Measurements from ENCODE around the gene FOXD2. TPM values are rescaled to one million over a fixed set of nuclear protein-coding genes. Genes with fewer than 3 reads are reported as not detected.

The FOXD2 gene
- polyA plus RNA-seq, 4 donors = 0.19 to 2.1 (median 0.25) TPM

- Histone ChIP-seq H3K27me3 (ENCODE audit: control insufficient read depth in 3 of 3, insufficient read depth in 3 of 3, low read length in 3 of 3) (peaks cover 0 to 7% (median 0%) of the 10 kb centered on the region in 3 donors), H3K4me1 (ENCODE audit: control insufficient read depth in 3 of 3, insufficient read depth in 2 of 3, low read depth in 1 of 3, low read length in 2 of 3) (no peaks in the 10 kb centered on the region), H3K27ac (ENCODE audit: low read depth in 1 of 3, low read length in 2 of 3) (no peak overlapping the region), H3K36me3 (ENCODE audit: control insufficient read depth in 3 of 3, insufficient read depth in 2 of 3, low read depth in 1 of 3, low read length in 3 of 3) (no peaks in the 10 kb centered on the region), H3K9me3 (ENCODE audit: control insufficient read depth in 2 of 2, insufficient read depth in 1 of 2, low read depth in 1 of 2, low read length in 1 of 2) (no peaks in the 10 kb centered on the region), H3K4me3 (ENCODE audit: low read depth in 1 of 3, low read length in 3 of 3) (no peak overlapping the region)
- no peak for FAIRE-seq
- WGBS, 3 donors = 74 to 92% (median 83%) methylated on average over 12 of the region's 12 CpGs
- no peak for DNase-seq
Measured at GRCh38 chr1:47409311-47410067, 28.4 kb upstream of the FOXD2 start.

- Histone ChIP-seq H3K4me1 (ENCODE audit: control insufficient read depth in 3 of 3, insufficient read depth in 2 of 3, low read depth in 1 of 3, low read length in 2 of 3) (no peaks in the 10 kb centered on the region), H3K4me3 (ENCODE audit: low read depth in 1 of 3, low read length in 3 of 3) (no peak overlapping the region), H3K27me3 (ENCODE audit: control insufficient read depth in 3 of 3, insufficient read depth in 3 of 3, low read length in 3 of 3) (peaks cover 0 to 12% (median under 1%) of the 10 kb centered on the region in 3 donors), H3K27ac (ENCODE audit: low read depth in 1 of 3, low read length in 2 of 3) (no peak overlapping the region), H3K9me3 (ENCODE audit: control insufficient read depth in 2 of 2, insufficient read depth in 1 of 2, low read depth in 1 of 2, low read length in 1 of 2) (no peaks in the 10 kb centered on the region), H3K36me3 (ENCODE audit: control insufficient read depth in 3 of 3, insufficient read depth in 2 of 3, low read depth in 1 of 3, low read length in 3 of 3) (no peaks in the 10 kb centered on the region)
- no peak for FAIRE-seq
- DNase-seq = no peak
- WGBS, 3 donors = 36 to 59% (median 50%) methylated on average over 3 of the region's 3 CpGs
Measured at GRCh38 chr1:47410068-47410455, 27.8 kb upstream of the FOXD2 start.

- no peaks in the 10 kb centered on the region for H3K36me3 ChIP-seq (ENCODE audit: control insufficient read depth in 3 of 3, insufficient read depth in 2 of 3, low read depth in 1 of 3, low read length in 3 of 3)
- DNase-seq (no peak), FAIRE-seq (no peak)
- peaks cover 5 to 24% (median 7%) of the 10 kb centered on the region in 3 donors for H3K27me3 ChIP-seq (ENCODE audit: control insufficient read depth in 3 of 3, insufficient read depth in 3 of 3, low read length in 3 of 3)
- 52 to 57% (median 54%) methylated on average over 2 of the region's 2 CpGs for WGBS, 3 donors
- H3K4me1 ChIP-seq (ENCODE audit: control insufficient read depth in 3 of 3, insufficient read depth in 2 of 3, low read depth in 1 of 3, low read length in 2 of 3) = no peaks in the 10 kb centered on the region
- H3K9me3 ChIP-seq (ENCODE audit: control insufficient read depth in 2 of 2, insufficient read depth in 1 of 2, low read depth in 1 of 2, low read length in 1 of 2) = no peaks in the 10 kb centered on the region
- no peak overlapping the region for H3K4me3 ChIP-seq (ENCODE audit: low read depth in 1 of 3, low read length in 3 of 3)
- H3K27ac ChIP-seq (ENCODE audit: low read depth in 1 of 3, low read length in 2 of 3) = no peak overlapping the region
Measured at GRCh38 chr1:47411436-47411835, 26.4 kb upstream of the FOXD2 start.

GRCh38 chr1:47412437-47412836 lies 25.4 kb upstream of the FOXD2 start:
- Histone ChIP-seq H3K9me3 (ENCODE audit: control insufficient read depth in 2 of 2, insufficient read depth in 1 of 2, low read depth in 1 of 2, low read length in 1 of 2) (no peaks in the 10 kb centered on the region), H3K27ac (ENCODE audit: low read depth in 1 of 3, low read length in 2 of 3) (no peak overlapping the region), H3K27me3 (ENCODE audit: control insufficient read depth in 3 of 3, insufficient read depth in 3 of 3, low read length in 3 of 3) (peaks cover 8 to 28% (median 11%) of the 10 kb centered on the region in 3 donors), H3K36me3 (ENCODE audit: control insufficient read depth in 3 of 3, insufficient read depth in 2 of 3, low read depth in 1 of 3, low read length in 3 of 3) (no peaks in the 10 kb centered on the region), H3K4me3 (ENCODE audit: low read depth in 1 of 3, low read length in 3 of 3) (no peak overlapping the region), H3K4me1 (ENCODE audit: control insufficient read depth in 3 of 3, insufficient read depth in 2 of 3, low read depth in 1 of 3, low read length in 2 of 3) (no peaks in the 10 kb centered on the region)
- DNase-seq (no peak), FAIRE-seq (no peak)
- WGBS, 3 donors = 90 to 91% (median 91%) methylated on average over 14 of the region's 14 CpGs

GRCh38 chr1:47415728-47416318 lies 22.0 kb upstream of the FOXD2 start, which contains the start of gene FOXE3:
Gene FOXE3, plus strand, starts transcription at chr1:47416285. Its CDS starts 31 bp downstream, at chr1:47416316.
- H3K4me3 ChIP-seq (ENCODE audit: low read depth in 1 of 3, low read length in 3 of 3) = peak within 1 kb of the TSS in 1 of 3 donors; percentile 29
- H3K4me1 ChIP-seq (ENCODE audit: control insufficient read depth in 3 of 3, insufficient read depth in 2 of 3, low read depth in 1 of 3, low read length in 2 of 3) = no peaks in the 10 kb centered on the region
- no peak for DNase-seq
- H3K27me3 ChIP-seq (ENCODE audit: control insufficient read depth in 3 of 3, insufficient read depth in 3 of 3, low read length in 3 of 3) = peaks cover 11 to 52% (median 15%) of the 10 kb centered on the region in 3 donors
- H3K36me3 ChIP-seq (ENCODE audit: control insufficient read depth in 3 of 3, insufficient read depth in 2 of 3, low read depth in 1 of 3, low read length in 3 of 3) = no peaks in the 10 kb centered on the region
- no peaks in the 10 kb centered on the region for H3K9me3 ChIP-seq (ENCODE audit: control insufficient read depth in 2 of 2, insufficient read depth in 1 of 2, low read depth in 1 of 2, low read length in 1 of 2)
- no peak for FAIRE-seq
- no peak within 1 kb of the TSS for H3K27ac ChIP-seq (ENCODE audit: low read depth in 1 of 3, low read length in 2 of 3)
- WGBS, 3 donors = 28 to 43% (median 32%) methylated on average over 17 to 21 of the region's 21 CpGs

GRCh38 chr1:47416319-47417169 lies 21.3 kb upstream of the FOXD2 start:
- DNase-seq = peak in 1 of 2 donors; percentile 65
- H3K4me3 ChIP-seq (ENCODE audit: low read depth in 1 of 3, low read length in 3 of 3) = peak overlapping the region in 1 of 3 donors; percentile 29
- no peaks in the 10 kb centered on the region for H3K4me1 ChIP-seq (ENCODE audit: control insufficient read depth in 3 of 3, insufficient read depth in 2 of 3, low read depth in 1 of 3, low read length in 2 of 3)

GRCh38 chr1:47417170-47418044 lies 20.4 kb upstream of the FOXD2 start:
- FAIRE-seq = no peak
- Histone ChIP-seq H3K36me3 (ENCODE audit: control insufficient read depth in 3 of 3, insufficient read depth in 2 of 3, low read depth in 1 of 3, low read length in 3 of 3) (no peaks in the 10 kb centered on the region), H3K27ac (ENCODE audit: low read depth in 1 of 3, low read length in 2 of 3) (no peak overlapping the region), H3K4me1 (ENCODE audit: control insufficient read depth in 3 of 3, insufficient read depth in 2 of 3, low read depth in 1 of 3, low read length in 2 of 3) (no peaks in the 10 kb centered on the region), H3K9me3 (ENCODE audit: control insufficient read depth in 2 of 2, insufficient read depth in 1 of 2, low read depth in 1 of 2, low read length in 1 of 2) (no peaks in the 10 kb centered on the region), H3K4me3 (ENCODE audit: low read depth in 1 of 3, low read length in 3 of 3) (peak overlapping the region in 1 of 3 donors; percentile 29), H3K27me3 (ENCODE audit: control insufficient read depth in 3 of 3, insufficient read depth in 3 of 3, low read length in 3 of 3) (peaks cover 11 to 52% (median 15%) of the 10 kb centered on the region in 3 donors)
- 29 to 43% (median 33%) methylated on average over 24 to 39 of the region's 39 CpGs for WGBS, 3 donors
- DNase-seq = no peak

More at GRCh38 chr1:47416319-47417169, 21.3 kb upstream of the FOXD2 start:
- Histone ChIP-seq H3K36me3 (ENCODE audit: control insufficient read depth in 3 of 3, insufficient read depth in 2 of 3, low read depth in 1 of 3, low read length in 3 of 3) (no peaks in the 10 kb centered on the region), H3K27ac (ENCODE audit: low read depth in 1 of 3, low read length in 2 of 3) (no peak overlapping the region), H3K27me3 (ENCODE audit: control insufficient read depth in 3 of 3, insufficient read depth in 3 of 3, low read length in 3 of 3) (peaks cover 11 to 52% (median 15%) of the 10 kb centered on the region in 3 donors), H3K9me3 (ENCODE audit: control insufficient read depth in 2 of 2, insufficient read depth in 1 of 2, low read depth in 1 of 2, low read length in 1 of 2) (no peaks in the 10 kb centered on the region)
- WGBS, 3 donors = 1 to 2% (median 1%) methylated on average over 15 to 134 of the region's 134 CpGs
- no peak for FAIRE-seq
